ENCODE measurements around the gene CYB5R3.

DNA sequence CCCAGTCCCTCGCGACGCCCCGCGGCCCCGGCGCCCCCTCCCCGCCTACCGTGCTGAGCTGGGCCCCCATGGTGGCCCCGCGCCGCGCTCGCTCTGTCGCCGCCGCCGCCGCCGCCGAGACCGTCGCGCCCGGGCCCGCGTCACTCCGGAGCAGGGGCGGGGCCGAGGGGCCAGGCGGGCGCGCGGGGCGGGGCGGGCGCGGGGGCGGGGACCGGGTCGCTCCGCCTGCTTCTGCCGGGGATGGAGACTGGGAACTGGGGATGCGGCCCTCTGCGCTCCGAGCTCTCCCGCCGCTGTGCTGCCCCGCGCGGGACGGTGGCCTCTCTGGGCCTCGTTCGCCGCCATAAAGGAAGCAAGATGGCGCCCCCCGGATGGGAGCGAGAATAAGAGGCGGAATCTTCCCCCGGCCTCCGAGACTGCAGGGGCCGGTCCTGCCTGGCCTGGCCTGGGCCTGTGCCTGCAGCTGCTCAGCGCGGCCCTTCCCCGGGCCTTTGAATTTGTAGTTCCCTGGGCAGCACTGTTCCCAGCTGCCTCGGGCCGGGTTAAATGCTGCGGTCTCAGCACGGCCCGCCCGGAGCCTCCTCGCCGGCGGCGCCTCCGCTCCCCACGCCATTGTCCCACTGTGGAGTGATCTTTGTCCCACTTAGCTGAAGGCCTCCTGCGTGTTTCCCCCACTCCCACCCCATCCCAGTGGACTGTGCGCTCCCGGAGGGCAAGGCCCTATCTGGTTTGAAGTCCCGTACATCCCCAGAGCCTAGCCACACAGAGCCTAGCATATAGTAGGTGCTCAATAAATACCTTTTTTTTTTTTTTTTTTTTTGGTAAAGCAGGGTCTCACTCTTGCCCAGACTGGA lies at the start of gene CYB5R3:
- TF ChIP-seq, protein P1, sequence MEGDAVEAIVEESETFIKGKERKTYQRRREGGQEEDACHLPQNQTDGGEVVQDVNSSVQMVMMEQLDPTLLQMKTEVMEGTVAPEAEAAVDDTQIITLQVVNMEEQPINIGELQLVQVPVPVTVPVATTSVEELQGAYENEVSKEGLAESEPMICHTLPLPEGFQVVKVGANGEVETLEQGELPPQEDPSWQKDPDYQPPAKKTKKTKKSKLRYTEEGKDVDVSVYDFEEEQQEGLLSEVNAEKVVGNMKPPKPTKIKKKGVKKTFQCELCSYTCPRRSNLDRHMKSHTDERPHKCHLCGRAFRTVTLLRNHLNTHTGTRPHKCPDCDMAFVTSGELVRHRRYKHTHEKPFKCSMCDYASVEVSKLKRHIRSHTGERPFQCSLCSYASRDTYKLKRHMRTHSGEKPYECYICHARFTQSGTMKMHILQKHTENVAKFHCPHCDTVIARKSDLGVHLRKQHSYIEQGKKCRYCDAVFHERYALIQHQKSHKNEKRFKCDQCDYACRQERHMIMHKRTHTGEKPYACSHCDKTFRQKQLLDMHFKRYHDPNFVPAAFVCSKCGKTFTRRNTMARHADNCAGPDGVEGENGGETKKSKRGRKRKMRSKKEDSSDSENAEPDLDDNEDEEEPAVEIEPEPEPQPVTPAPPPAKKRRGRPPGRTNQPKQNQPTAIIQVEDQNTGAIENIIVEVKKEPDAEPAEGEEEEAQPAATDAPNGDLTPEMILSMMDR (IDR thresholded peaks at IDR 0.05 in 8 of 11, conservative IDR thresholded peaks at IDR 0.05 in 3 of 11) = no peak
- TF ChIP-seq POLR2AphosphoS5 (IDR thresholded peaks at IDR 0.05) = peak; percentile 71 to 84 (median 74)
